Endodermal cell (in vitro differentiated cells): ENCODE results near the gene RPL12. TPM values are rescaled to one million over a fixed set of nuclear protein-coding genes. Genes with fewer than 3 reads are reported as not detected.

Experiments used
- DNase-seq: peaks from one replicate; pipeline ENCODE4 v3.0.0-alpha.2; 2017
- H3K27ac ChIP-seq: 2 replicates; pipeline ENCODE4 v1.5.1; 2013; ENCODE audit warnings: mild to moderate bottlenecking, low read depth, low read length, moderate library complexity
- H3K27me3 ChIP-seq: 2 replicates; pipeline ENCODE4 v1.6.1; 2013; ENCODE audit warnings: mild to moderate bottlenecking, low read length, moderate library complexity; ENCODE audit not compliant: insufficient read depth, control insufficient read depth, poor library complexity, severe bottlenecking
- H3K36me3 ChIP-seq: 2 replicates; pipeline ENCODE4 v1.7.0; 2013; ENCODE audit warnings: mild to moderate bottlenecking, low read length, moderate library complexity; ENCODE audit not compliant: control insufficient read depth, insufficient read depth
- H3K4me1 ChIP-seq: one replicate; pipeline ENCODE4 v1.7.0; 2013; ENCODE audit warnings: low read length; ENCODE audit not compliant: control insufficient read depth, insufficient read depth
- H3K4me3 ChIP-seq: 2 replicates; pipeline ENCODE4 v1.5.1; 2013; ENCODE audit warnings: mild to moderate bottlenecking, low read length, moderate library complexity
- H3K9ac ChIP-seq: 2 replicates; pipeline ENCODE4 v1.6.1; 2013; ENCODE audit warnings: mild to moderate bottlenecking, low read length, moderate library complexity; ENCODE audit not compliant: poor library complexity, severe bottlenecking; ENCODE audit errors: extremely low read depth
- H3K9me3 ChIP-seq: 2 replicates; pipeline ENCODE4 v1.6.1; 2013; ENCODE audit warnings: mild to moderate bottlenecking, low read length, moderate library complexity; ENCODE audit not compliant: control insufficient read depth
- H3K27ac Mint-ChIP-seq: 2 replicates; pipeline ENCODE4 v1.8.0; 2020; ENCODE audit warnings: mixed read lengths
- H3K27me3 Mint-ChIP-seq: 2 replicates; pipeline ENCODE4 v1.8.0; 2021; ENCODE audit warnings: mild to moderate bottlenecking, mixed read lengths; ENCODE audit not compliant: insufficient read depth
- H3K36me3 Mint-ChIP-seq: 2 replicates; pipeline ENCODE4 v1.8.0; 2020; ENCODE audit warnings: low read depth, mixed read lengths
- H3K4me1 Mint-ChIP-seq: 2 replicates; pipeline ENCODE4 v1.8.0; 2020; ENCODE audit warnings: mixed read lengths
- H3K4me3 Mint-ChIP-seq: 2 replicates; pipeline ENCODE4 v1.8.0; 2020; ENCODE audit warnings: mild to moderate bottlenecking, moderate library complexity, mixed read lengths
- H3K9me3 Mint-ChIP-seq: 2 replicates; pipeline ENCODE4 v1.8.0; 2020; ENCODE audit warnings: mild to moderate bottlenecking, mixed read lengths
- CTCF ChIP-seq: fragments of 200-600 bp; sonication (generic); conservative IDR thresholded peaks from 2 replicates; pipeline ENCODE4 v1.5.0; 2021; ENCODE audit warnings: antibody characterized with exemption, mild to moderate bottlenecking
- WGBS, 2 experiments: methylation state at CpG; one replicate each; pipeline versions ENCODE4 v1.1.5 to v1.1.7; 2013; ENCODE audit warnings: missing lambda C conversion rate in 2 of 2, mixed read lengths in 1 of 2; ENCODE audit not compliant: insufficient coverage in 1 of 2, insufficient read length in 1 of 2; 5-methylcytosine and 5-hydroxymethylcytosine counted together
- total RNA-seq, 2 donors: library from RNA; stranded (reverse); fragmentation: NEBNext Ultra II Directional in 1 of 2; extraction: Animal tissue kit (Norgen Biotek cat#: 25700) in 1 of 2; gene quantifications; 2 replicates in 1 of 2; 3 replicates in 1 of 2; pipeline ENCODE4 v1.2.1, GENCODE V29; 2021

Gene RPL12
- total RNA-seq, 2 donors from 2014 or later = 1,241 to 1,436 TPM

GRCh38 chr9:127426756-127427155 lies 24.4 kb downstream of the RPL12 start:
- no peak overlapping the region for H3K27ac ChIP-seq
- H3K4me3 ChIP-seq = no peak overlapping the region
- H3K4me3 Mint-ChIP-seq = peak overlapping the region; percentile 98
- peaks cover 6% of the 10 kb centered on the region for H3K4me1 ChIP-seq
- H3K9me3 Mint-ChIP-seq = no peaks in the 10 kb centered on the region
- peaks cover 30% of the 10 kb centered on the region for H3K36me3 ChIP-seq
- H3K9ac ChIP-seq = no peak overlapping the region
- H3K4me1 Mint-ChIP-seq = peaks cover 17% of the 10 kb centered on the region
- H3K27ac Mint-ChIP-seq = no peak overlapping the region
- H3K27me3 Mint-ChIP-seq = no peaks in the 10 kb centered on the region
- 100% methylated on average over 2 of the region's 2 CpGs for WGBS, 2 experiments
- no peaks in the 10 kb centered on the region for H3K9me3 ChIP-seq
- H3K27me3 ChIP-seq = no peaks in the 10 kb centered on the region
- no peak for DNase-seq
- peaks cover 47% of the 10 kb centered on the region for H3K36me3 Mint-ChIP-seq
- no peak for TF ChIP-seq CTCF

- H3K27me3 ChIP-seq = no peaks in the 10 kb centered on the region
- no peak overlapping the region for H3K27ac ChIP-seq
- no peaks in the 10 kb centered on the region for H3K27me3 Mint-ChIP-seq
- peaks cover 12% of the 10 kb centered on the region for H3K36me3 ChIP-seq
- peaks cover 17% of the 10 kb centered on the region for H3K4me1 Mint-ChIP-seq
- H3K9me3 Mint-ChIP-seq = no peaks in the 10 kb centered on the region
- TF ChIP-seq CTCF = no peak
- peak overlapping the region; percentile 76 for H3K9ac ChIP-seq
- 1% methylated on average over 13 of the region's 13 CpGs; no CpG with 5 or more reads in 1 of the 2 experiments for WGBS, 2 experiments
- peaks cover 6% of the 10 kb centered on the region for H3K4me1 ChIP-seq
- H3K36me3 Mint-ChIP-seq = peaks cover 25% of the 10 kb centered on the region
- no peaks in the 10 kb centered on the region for H3K9me3 ChIP-seq
- peak overlapping the region; percentile 99 for H3K4me3 ChIP-seq
- peak overlapping the region; percentile 98 for H3K4me3 Mint-ChIP-seq
- H3K27ac Mint-ChIP-seq = peak overlapping the region; percentile 98
- DNase-seq = no peak
Observed at GRCh38 chr9:127424676-127424999, 26.6 kb downstream of the RPL12 start.

- Mint-ChIP-seq H3K27ac (peak within 1 kb of the TSS; percentile 98), H3K9me3 (no peaks in the 10 kb centered on the region), H3K36me3 (peaks cover 20% of the 10 kb centered on the region), H3K4me1 (peaks cover 17% of the 10 kb centered on the region), H3K4me3 (peak within 1 kb of the TSS; percentile 98), H3K27me3 (no peaks in the 10 kb centered on the region)
- peak within 1 kb of the TSS; percentile 99 for H3K4me3 ChIP-seq
- H3K9ac ChIP-seq = peak within 1 kb of the TSS; percentile 76
- no peaks in the 10 kb centered on the region for H3K27me3 ChIP-seq
- H3K4me1 ChIP-seq = peaks cover 6% of the 10 kb centered on the region
- 0% methylated on average over 30 to 54 of the region's 54 CpGs for WGBS, 2 experiments
- peak within 1 kb of the TSS; percentile 45 for H3K27ac ChIP-seq
- DNase-seq = peak; percentile 97
- H3K9me3 ChIP-seq = no peaks in the 10 kb centered on the region
- peaks cover 12% of the 10 kb centered on the region for H3K36me3 ChIP-seq
- no peak for TF ChIP-seq CTCF
Observed at GRCh38 chr9:127423934-127424675, 27.1 kb downstream of the RPL12 start, which contains the start of gene ZNF79. TSS of gene ZNF79 (plus strand) at chr9:127424382. CDS start at chr9:127424788, 406 bp downstream.
